ENCODE measurements around the gene DOLPP1. TPM values are rescaled to one million over a fixed set of nuclear protein-coding genes. Genes with fewer than 3 reads are reported as not detected.
A peak's percentile ranks its signal among the peaks of the same experiment; 100 is the strongest.
"Not testable (repeated sequence)": the region's sequence is repeated elsewhere in the genome, so short reads cannot be mapped to it uniquely, and the experiment has no call there.

The DOLPP1 gene
- total RNA-seq, result 10.7 and 15.5 TPM in 2 replicates

GRCh38 chr9:129080601-129081387, at the start of gene DOLPP1:
Gene DOLPP1 (plus strand): TSS chr9:129081111. CDS start chr9:129081132, 21 bp downstream.
- peak; percentile 100 for DNase-seq

DNA sequence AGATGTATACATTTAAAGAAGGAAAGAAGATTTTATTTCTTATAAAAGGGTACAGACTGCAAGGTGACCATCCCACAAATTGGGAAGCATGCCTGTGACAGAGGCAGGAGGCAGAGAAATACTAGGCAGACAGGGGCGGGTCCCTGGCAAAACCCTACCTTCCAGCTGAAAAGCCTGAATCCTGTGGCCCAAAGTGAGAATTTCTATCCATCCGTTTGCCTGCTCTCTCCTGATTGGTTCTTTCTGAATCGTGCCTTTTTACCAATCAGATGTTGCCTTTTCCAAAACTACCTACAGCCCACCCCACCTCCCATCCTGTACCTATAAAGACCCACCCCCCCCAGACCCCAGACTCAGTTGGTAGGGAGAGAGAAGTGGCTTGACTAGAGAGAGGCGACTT, 49.4 kb upstream of the DOLPP1 start:
- no peak for DNase-seq

GRCh38 chr9:129032541-129033159, 48.3 kb upstream of the DOLPP1 start:
- no peak for DNase-seq

DNA sequence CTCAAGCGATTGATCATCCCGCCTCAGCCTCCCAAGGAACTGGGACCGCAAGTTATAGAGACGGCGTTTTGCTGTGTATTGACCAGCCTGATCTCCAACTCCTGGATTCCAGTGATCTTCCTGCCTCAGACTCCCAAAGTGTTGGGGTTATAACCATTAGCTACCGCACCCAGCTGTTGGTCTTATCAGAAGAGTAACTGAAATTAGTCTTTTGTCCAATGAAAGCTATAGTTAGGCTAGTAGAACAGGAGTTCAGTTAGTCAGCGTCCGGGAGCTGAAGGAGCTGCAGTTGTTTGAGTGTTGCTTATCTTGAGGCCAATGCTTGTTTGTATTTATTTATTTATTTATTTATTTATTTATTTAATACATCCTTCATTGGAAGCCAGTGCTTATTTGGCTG, 47.7 kb upstream of the DOLPP1 start:
- DNase-seq, result no peak

- not testable (repeated sequence) for DNase-seq
Measured at GRCh38 chr9:129035838-129036237, 45.1 kb upstream of the DOLPP1 start.

DNA sequence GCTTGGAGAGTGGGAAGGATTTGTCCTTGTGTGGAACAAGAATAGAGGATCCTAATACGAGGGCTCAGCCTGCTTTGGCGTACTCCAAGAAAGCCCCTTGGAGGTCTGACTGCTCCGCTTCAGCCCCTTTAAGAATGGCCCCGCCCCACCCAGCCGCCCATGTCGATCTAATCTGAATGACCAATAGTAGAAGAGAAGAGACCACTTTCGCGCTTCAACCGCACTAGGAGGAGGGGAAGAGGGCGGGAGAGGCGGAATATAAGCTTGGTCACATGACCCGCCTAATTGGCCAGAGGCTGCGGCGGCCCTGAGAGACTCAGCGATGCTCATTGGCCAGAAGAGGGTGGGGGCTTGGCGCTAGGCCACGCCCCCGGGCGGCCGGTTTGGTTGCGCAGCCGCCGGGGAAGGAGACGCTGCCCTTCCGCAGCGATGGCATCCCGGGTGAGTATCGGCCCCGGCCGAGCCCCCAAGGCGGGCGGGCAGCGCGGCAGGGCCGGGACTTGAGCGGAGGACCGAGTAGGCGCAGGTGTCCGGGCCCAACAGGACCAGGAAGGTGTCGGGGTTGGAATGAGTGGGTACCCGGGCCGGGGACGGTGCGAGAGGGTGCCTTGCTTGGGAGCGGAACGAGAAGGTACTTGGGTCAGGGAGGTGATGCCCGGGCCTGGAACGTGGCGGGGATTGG, 44.5 kb upstream of the DOLPP1 start, which contains the start of gene MIGA2:
MIGA2 (plus strand) TSS at position 386 of the 682 bp plus-strand sequence. CDS start 3,969 bp downstream, outside the sequence.
- peak; percentile 99 for DNase-seq

- no peak for DNase-seq
Measured at GRCh38 chr9:129036923-129037766, 43.8 kb upstream of the DOLPP1 start.

DNA sequence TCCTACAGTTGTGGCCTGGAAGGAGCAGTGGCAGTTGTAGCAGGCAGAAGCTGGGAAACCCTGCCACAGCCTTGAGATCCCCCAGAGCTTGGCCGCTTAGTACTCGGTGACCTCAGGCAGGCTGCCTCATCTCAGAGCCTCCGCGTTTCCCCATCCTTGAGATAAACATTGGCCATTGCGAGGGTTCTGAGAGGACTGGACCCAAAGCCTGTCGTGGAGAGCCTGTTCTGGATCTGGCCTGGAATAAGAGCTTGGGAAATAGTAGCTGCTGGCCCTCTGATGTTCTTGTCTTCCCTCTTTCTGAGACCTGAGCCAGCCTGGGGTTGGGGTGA, 43.2 kb upstream of the DOLPP1 start:
- no peak for DNase-seq

- DNase-seq, result no peak
Measured at GRCh38 chr9:129038109-129038852, 42.6 kb upstream of the DOLPP1 start.

DNA sequence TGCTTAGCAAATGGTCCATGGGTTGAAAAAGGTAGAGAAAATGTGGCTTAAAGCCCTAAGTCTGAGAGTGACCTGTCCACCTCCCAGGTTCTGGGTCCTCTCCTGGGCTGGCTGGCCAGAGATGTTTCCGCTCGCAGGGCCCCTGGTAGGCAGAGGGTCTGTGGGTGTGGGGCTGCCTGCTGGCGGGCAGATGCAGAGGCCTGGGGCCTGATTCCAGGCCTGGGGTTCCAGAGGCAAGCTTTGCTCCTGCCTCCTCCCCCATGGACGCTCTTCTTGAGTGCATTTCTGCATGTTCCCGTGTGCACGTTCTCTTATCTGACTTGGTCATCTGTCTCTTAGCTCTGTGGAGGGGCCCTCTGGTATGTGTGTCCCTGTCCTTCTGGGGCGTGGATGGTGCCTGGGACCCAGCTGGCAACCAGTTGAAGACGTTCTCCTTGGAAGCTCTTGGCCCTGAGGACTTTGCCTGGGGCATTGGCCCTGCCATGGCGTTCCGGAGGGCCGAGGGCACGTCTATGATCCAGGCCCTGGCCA, 40.7 kb upstream of the DOLPP1 start:
- DNase-seq, result no peak

DNA sequence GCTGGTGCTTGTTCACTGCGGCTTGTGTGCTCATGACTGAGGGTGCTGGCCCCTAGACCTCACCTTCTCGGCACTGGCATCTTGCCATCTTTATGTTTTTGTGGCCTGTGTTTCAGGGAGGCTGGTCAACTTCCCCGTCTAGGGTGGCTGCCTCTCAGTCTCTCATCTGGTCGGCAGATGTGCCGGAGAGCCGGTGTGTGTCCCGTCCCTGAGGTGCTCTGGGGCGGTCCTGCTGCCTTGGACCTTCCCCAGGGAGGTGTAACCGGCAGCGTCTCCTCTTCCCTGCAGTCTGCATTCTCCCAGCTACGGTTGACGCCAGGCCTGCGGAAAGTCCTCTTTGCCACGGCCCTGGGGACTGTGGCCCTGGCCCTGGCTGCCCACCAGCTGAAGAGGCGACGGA, 38.9 kb upstream of the DOLPP1 start:
- DNase-seq, result no peak

GRCh38 chr9:129052592-129052991, 28.3 kb upstream of the DOLPP1 start:
- no peak for DNase-seq

DNA sequence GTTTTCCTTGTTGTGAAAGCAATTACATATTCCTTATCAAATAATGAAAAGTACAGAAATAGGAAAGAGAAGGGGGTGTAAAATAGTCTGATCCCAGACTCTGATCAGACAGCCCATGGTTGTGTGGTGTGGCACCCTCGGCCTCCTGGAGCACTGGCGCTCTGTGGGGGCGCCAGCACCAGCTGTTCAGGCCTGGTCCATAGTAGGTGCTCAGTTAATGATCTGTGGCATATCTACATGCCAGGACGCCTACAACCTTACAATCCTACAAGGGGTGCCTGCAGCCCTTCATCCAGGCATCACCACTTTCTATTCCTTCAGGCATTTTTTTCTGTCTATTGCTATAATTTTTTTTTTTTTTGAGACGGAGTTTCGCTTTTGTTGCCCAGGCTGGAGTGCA, 27.9 kb upstream of the DOLPP1 start:
- DNase-seq, result no peak

DNA sequence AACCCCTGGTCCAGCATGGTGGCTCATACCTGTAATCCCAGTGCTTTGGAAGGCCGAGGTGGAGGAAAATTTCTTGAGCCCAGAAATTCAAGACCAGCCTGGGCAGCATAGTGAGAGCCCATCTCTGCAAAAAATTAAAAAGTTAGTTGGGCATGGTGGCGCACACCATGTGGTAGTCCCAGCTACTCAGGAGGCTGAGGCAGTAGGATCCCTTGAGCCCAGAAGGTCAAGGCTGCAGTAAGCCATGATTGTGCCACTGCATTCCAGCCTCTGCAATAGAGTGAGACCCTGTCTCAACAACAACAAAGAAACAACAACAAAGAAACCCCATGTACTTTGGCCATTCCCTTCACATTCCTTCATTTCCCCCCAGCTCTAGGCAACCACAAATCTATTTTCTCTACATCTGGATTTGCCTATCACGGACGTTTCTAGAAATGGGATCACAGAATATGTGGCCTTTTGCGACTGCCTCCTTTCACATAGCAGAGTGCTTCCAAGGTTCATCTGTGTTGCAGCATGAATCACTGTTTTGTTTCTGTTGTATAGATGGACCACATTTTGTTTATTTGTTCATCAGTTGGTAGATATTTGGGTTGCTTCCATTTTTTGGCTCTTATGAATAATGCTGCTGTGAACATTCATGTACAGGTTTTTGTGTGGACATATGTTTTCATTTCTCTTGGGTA, 26.6 kb upstream of the DOLPP1 start:
- no peak for DNase-seq

GRCh38 chr9:129058965-129059795, 21.7 kb upstream of the DOLPP1 start:
- peak; percentile 33 for DNase-seq

DNA sequence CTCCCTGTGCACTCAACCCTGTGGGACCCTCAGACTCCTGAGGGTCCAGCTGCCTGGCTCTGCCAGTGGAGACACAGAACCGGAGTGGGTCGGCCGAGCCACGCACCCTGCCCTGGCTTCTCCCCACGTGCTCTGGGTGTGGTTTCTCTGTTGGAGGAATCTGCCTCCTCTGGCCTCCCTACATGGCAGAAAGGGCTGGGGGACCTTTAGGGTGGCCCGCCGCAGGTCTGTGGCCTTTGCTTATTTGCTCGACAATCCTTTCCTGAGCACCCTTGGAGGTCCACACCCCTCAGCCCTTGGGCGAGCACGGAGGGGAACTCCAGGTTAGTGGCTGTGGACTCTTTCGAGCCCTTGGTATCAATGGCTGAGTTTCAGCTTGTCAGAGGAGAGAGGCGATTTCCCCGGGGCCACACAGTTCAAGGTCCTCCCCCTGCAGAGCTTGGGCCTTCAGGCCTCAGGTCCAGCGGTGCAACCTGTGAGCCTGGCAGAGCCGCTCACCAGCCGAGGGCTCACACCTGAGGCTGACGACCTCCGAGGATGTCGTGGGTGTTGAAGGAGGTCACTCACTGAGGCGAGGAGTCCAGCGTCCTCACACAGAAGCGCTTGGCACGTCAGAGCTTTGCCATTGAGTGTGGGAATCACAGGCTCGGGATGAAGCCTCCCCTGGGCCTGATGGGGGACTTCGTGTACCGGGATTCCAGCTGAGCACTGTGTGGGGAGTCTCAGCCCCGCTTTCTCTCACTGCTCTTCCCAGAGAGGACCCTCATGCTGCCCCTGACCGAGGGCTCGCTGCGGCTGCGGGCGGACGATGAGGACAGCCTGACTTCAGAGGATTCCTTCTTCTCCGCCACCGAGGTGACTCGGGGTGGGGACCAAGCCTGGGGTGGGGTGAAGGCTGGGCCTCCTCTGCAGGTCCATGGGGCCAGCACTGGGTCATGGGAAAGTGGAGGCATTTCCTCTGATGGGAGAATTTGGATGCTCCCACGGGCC, 20.8 kb upstream of the DOLPP1 start:
- no peak for DNase-seq

GRCh38 chr9:129060991-129061390, 19.9 kb upstream of the DOLPP1 start:
- DNase-seq, result no peak

DNA sequence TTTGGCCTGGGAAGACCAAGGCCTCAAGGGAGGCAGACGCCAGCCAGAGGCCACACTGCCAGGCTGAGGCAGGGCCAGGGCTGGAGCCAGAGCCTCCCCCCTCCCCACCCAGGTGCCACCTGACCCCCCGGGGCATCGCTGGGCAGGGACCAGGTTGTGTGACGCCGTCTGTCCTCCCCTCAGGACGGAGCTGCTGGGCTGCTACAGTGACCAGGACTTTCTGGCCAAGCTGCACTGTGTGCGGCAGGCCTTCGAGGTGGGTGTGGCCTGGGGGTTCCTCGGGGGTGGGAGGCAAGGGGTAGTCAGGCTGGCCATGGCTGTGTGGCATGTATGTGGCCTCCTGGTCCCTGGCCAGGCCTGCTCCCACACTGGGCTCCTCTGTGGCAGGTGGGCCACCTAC, 17.9 kb upstream of the DOLPP1 start:
- DNase-seq, result no peak

- no peak for DNase-seq
Measured at GRCh38 chr9:129064499-129064908, 16.4 kb upstream of the DOLPP1 start.

Measured in dermis blood vessel endothelial cell (primary cell).